HG02870 (cell line): ENCODE results near the gene NFATC3.
A peak's percentile ranks its signal among the peaks of the same experiment; 100 is the strongest.

Source experiments
- ATAC-seq: cut with Tn5 transposase; IDR thresholded peaks from one replicate; pipeline ENCODE4 v1.9.1; 2021; ENCODE audit warnings: mild to moderate bottlenecking, moderate library complexity; ENCODE audit not compliant: unreplicated experiment

The NFATC3 gene

DNA sequence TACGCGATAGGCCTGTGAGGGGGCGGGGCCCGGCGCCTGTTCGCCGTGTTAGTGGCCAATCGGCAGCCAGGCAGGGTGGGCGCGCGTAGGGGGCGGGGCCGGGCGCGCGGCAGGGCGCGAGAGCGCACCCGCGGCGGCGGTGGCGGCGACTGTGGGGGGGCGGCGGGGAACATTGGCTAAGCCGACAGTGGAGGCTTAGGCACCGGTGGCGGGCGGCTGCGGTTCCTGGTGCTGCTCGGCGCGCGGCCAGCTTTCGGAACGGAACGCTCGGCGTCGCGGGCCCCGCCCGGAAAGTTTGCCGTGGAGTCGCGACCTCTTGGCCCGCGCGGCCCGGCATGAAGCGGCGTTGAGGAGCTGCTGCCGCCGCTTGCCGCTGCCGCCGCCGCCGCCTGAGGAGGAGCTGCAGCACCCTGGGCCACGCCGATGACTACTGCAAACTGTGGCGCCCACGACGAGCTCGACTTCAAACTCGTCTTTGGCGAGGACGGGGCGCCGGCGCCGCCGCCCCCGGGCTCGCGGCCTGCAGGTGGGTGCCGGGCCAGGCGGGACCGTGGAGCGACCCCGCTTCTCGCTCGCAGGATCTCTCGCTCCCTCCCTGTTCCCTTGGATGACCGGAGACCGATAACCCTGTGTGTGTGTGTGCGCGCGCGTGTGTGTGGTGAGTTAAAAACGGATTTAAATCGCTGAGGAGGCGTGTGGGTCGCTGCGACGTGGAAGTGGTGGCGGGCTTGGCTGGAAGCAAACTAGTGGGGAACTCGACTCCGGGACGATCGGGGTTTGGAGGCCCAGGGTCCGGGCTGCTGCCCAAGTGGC is at the start of gene NFATC3:
Gene NFATC3, plus strand, starts transcription at position 112 of the 813 bp plus-strand sequence. Its CDS starts 312 bp downstream, at position 424.
- peak; percentile 45 for ATAC-seq

DNA sequence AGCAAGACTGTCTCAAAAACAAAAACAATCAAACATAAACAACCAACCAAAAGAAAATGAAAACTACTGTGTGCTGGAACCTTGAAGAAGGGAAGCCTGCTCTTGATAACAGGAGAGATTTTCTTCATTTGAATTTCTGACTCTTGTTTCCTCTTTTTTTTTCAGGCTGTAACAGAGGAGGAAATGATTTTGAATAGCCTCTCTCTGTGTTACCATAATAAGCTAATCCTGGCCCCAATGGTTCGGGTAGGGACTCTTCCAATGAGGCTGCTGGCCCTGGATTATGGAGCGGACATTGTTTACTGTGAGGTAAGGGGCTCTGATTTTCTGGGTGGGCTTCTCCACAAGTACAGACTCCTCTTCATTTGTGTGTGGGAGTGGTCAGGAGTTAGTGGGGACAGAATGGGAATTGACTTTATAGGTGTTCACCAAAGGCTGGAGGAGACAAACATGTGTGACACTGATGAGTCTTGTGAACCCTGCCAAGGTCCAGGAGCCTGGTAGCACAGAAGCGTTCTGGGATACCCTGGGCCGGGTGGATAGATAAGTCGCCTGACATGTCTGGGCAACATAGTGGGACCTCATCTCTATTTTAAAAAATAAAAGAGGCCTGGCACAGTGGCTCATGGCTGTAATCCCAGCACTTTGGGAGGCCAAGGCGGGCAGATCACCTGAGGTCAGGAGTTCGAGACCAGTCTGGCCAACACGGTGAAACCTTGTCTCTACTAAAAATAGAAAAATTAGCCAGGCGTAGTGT is 47.2 kb upstream of the NFATC3 start:
- ATAC-seq = no peak

DNA sequence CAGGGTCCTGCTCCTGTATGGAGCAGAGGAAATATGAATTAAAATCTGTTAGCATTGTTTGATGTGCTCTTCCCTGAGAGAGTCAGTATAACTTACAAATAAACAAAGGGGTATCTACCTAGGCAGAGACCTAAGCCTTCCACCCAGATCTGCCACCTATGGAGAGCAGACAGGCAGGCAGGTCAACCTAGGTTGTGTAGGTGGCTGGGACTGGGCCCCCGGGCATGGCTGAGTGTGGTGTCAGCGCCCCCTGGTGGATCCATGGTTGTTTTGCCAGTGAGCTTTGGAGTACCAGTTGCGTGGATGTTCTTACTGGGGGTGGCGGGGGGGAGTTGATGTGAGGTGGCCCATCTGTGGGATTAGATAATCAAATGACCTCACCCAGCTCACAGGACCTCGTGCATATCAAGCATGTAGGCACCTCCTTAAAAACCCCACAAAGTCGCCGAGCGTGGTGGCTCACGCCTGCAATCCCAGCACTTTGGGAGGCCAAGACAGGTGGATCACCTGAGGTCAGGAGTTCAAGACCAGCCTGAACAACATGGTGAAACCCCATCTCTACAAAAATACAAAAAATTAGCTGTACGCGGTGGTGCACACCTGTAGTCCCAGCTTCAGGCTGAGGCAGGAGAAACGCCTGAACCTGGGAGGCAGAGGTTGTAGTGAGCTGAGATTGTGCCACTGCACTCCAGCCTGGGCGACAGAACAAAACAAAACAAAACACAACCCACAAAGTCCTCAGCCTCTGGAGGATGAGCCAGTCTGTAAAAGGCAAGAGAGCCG is 44.5 kb upstream of the NFATC3 start:
- peak; percentile 80 for ATAC-seq

DNA sequence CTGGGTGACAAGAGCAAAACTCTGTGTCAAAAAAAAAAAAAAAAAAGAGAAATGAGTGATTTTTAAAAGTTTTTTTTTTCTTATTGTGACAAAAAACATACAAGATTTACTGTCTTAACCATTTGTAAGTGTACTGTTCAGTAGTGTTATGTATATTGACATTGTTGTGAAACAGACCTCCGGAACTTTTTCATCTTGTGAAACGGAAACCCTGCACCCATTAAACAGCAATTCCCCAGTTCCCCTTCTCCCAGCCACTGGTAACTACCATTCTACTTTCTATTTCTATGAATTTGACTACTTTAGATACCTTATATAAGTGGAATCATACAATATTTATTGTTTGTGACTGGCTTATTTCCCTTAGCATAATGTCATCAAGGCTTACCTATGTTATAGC is 43.4 kb upstream of the NFATC3 start:
- no peak for ATAC-seq

DNA sequence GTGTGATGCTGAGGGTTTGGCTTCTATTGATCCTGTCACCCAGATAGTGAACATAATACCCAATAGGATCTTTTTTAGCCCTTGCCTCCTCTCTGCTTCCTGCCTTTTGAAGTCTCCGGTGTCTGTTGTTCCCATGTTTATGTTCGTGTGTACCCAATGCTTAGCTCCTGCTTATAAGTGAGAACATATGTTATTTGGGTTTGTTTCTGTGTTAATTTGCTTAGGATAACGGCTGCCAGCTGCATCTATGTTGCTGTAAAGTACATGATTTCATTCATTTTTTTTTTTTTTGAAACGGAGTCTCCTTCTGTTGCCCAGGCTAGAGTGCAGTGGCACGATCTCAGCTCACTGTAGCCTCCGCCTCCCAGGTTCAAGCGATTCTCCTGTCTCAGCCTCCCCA is 39.1 kb upstream of the NFATC3 start:
- no peak for ATAC-seq

DNA sequence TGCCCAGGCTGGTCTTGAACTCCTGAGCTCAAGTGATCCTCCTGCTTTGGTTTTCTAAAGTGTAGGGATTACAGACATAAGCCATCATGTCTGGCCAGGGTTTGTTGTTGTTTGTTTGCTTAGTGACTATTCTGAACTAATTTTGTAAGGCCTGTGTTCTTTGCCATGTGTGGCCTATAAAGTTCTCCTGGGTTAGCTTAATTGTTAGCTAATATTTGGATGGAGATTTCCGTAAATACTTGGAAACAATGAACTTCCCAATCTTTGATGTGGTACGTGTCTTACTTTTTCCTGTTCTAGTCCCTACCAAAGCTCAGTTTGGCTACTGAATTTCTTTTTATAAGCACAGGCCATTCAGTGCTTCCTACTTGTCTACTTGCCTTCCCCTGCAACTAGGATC is 37.2 kb upstream of the NFATC3 start:
- no peak for ATAC-seq

DNA sequence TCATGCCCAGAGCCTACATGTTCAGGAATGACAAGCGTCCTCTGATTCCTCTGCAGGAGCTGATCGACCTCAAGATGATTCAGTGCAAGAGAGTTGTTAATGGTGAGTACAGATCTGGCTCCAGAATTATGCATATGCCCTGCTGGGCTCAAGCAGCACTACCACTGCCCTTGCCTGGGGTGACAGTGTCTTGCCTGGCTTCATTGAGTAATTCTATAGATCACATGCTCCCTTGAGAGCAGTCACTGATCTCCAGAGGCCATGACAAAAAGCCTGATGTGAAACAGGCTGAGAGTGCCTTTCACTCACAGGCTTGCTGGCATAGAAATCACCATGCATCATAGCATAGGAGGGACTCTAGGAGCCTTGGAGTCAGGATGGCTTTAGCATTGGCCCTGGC is 35.7 kb upstream of the NFATC3 start:
- ATAC-seq = no peak

DNA sequence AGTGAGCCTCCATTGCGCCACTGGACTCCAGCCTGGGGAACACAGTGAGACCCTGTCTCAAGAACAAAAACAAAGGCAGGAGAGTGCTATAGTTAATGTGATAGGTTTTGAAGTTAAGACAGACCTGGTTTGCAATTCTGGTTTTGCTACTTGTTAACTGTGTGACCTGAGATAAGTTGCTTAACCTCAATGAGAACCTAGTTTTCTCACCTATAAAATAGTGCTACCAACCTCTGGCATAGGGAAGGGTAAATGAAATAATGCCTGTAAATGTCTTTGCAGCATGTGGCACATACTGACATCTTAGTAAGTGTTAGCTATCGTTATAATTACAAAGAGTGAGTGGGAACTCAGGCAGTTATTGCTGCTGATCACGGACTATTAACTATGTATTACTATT is 29.8 kb upstream of the NFATC3 start:
- ATAC-seq = no peak

DNA sequence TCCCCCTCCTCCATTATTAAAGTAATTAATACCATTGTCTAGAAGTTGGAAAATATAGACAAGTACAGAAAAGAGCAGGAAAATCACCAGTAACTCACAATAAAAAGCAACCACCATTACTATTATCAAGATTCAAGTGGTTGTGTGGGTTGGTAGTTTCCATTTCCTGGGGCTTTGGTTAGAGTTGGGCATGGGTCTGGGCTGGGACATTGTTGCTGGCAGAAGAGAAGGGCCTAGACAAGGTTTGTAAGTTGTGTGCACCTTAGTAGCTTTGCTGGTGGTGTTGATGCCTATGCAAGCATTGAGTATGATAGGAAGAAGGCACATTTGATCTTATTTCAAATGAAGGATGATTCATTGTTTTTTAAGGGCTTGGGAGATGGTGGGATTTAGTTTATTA is 25.4 kb upstream of the NFATC3 start:
- ATAC-seq = no peak

DNA sequence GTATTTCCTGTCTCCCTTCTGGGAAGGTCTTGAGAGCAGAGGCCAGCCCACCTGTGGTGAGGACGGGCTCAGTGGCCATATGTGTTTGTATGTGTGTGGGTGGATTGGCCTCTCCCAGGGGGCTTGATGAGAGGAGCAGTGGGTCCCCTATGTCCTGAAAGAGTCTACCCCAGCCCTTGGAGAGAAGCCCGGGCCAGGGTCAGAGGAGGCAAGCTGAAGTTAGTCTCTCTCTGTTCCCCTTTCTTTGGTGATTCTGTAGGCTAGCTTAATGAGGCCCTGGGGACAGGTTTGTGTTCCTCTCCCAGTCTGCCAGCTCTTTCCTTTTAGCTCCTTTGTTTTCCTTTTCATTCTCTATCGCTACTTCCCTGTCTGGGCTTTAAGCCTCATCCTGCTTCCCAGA is 23.8 kb upstream of the NFATC3 start:
- ATAC-seq = no peak

DNA sequence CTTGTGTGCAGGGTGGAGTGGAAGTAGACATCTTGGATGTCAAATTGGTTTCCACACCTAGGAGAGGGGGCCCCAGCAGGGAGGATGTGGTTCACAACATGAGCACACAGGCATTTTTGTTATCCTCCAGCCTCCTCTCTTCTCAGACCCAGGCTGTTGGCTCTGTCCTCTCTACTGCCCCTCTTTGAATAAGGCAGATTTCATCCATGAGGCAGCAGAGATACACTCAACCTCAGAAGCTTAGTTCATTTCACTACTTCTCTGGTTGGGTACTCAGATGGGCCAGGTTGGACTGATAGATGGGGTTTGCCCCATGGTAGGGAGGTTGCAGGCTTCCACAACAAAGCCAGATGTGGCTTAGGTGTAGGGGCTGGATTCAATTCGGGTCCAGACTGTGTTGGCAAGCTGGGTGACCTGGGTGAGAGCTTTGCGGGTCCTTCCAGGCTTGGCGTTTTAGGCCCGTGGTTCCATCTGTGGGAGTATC is 22.2 kb upstream of the NFATC3 start:
- ATAC-seq = no peak

DNA sequence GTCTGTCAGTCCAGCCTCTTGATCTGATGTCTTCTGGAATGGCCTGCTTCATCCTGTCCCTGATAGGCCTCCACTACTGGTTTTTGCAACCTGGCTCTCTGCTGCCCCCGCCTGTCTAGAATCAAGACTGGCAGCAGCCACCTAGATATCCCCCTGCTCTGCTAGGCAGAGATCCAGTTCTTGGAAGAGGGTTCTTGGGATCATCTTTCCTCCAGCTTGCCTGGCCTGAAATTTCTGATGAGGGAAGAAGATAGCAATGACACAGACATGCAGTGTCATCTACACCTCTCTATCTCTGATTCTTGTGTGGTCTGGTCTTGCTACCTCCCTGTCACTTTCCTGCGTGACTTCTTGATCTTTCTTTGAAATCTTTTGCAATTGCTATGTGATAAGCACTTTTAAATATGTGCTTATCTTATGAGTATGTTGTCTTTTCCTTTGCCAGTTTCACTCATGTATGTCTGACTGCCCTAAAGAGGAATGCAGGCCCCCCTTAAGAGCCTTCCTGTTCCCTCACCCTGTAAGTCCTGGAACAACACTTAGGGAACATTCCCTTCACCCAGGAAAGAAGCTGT is 20.3 kb upstream of the NFATC3 start:
- no peak for ATAC-seq

DNA sequence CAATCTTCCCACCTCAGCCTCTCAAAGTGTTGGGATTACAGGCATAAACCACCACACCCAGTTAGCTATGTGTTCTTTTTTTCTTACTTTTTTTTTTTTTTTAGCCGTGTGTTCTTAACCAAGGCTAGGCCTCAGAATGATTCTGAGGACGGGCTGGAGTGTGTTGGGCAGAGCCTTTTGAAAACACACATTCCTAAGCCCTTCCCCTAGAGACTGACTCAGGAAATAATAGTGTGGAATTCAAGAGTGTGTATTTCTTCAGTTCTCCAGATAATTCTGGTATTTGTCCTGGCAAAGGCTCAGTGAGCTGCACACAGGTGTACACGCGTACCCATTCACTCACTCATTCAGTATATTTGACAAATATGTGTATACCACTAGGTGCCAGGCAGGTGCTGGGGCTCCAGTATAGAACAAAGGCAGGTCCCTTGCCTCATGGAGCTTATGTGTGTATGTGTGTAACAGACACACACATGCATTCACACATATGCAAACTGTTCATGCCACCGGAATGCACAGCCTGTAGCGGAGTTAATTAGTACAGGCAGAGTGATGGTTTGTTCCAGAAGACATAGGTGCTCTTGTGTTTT is 19.4 kb upstream of the NFATC3 start:
- ATAC-seq = no peak

DNA sequence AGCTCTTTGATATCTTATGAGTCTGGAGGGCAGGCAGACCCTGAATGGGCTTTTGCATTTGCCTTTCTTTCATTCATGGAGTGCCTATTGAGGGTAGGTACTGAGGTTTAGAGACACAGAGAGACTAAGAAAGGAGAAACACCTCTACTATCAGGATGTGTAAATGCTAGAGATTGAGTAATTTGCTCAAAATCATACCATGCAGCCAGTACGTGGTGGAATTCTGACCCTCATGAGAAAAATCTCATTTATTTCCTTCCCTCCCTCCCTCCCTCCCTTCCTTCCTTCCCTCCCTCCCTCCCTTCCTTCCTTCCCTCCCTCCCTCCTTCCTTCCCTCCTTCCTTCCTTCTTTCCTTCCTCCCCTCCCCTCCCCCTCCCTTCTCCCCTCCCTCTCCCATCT is 18.4 kb upstream of the NFATC3 start:
- ATAC-seq = no peak

DNA sequence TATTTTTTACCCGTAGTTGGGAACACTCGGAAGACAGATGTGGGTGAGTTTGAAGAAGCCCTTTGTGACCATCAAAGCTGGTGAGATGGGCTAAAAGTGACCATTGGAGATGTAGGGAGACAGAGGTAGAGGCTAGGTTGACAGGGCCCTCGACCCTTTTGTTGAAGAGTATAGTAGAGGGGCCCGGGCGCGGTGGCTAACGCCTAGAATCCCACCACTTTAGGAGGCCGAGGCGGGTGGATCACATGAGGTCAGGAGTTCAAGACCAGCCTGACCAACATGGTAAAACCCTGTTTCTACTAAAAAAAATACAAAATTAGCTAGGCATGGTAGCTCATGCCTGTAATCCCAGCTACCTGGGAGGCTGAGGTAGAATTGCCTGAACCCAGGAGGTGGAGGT is 16.2 kb upstream of the NFATC3 start:
- no peak for ATAC-seq

DNA sequence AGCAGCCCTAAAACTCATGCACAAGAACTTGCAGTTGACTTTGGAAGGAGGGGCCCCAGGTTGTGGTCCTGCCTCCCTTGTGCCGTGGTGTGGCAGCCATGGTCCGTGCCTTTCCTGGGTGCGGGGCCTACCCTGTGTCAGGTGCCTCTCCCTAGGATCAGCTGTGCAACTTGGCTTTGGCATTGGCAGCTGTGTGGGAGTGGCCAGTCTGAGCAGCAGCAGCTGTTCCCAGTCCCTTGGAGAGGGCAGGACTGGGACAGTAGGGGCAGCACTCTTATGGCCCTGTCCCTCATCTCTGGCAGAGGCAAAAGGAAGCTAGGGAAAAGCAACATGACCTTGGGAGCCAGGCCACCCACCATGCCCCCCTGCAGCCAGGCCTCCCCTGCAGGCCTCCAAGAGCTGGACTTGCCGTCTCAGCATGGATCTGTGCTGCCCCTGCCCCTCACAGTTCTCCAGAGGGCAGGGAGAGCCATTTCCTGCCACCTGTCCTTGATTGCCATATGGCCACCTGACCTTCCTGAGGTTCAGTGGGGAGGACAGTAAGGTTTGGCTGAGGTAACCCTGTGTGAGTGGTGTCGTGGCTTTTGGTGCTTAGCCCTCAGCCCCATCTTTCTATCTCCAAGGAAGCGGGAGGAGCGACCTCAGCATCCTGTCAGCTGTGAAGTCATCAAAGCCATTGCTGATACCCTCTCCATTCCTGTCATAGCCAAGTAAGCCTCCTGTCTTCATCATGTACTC is 15.5 kb upstream of the NFATC3 start:
- ATAC-seq = no peak

DNA sequence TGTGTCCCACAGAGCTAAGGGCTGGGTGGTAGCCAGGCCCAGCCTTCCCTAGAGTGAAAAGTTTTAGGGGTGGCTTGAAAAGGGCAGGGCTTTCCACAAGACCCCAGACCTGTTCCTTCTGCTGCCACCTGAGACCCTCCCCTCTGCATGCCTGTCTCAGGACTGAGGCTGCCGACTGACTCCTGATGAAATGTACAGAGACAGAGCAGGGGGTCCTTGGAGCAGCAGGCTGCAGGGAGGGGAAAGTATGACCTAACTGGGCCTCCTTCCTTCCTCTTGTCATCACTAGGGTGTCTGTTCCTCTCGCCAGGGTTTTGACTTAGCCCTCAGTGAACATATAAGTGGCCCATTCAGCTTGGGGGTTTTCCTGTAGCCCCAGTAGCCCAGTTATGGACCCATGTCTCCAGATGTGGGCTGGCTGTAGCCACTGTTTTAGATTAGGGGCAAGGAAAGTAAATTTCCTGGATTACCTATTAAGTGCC is 14.9 kb upstream of the NFATC3 start:
- no peak for ATAC-seq

DNA sequence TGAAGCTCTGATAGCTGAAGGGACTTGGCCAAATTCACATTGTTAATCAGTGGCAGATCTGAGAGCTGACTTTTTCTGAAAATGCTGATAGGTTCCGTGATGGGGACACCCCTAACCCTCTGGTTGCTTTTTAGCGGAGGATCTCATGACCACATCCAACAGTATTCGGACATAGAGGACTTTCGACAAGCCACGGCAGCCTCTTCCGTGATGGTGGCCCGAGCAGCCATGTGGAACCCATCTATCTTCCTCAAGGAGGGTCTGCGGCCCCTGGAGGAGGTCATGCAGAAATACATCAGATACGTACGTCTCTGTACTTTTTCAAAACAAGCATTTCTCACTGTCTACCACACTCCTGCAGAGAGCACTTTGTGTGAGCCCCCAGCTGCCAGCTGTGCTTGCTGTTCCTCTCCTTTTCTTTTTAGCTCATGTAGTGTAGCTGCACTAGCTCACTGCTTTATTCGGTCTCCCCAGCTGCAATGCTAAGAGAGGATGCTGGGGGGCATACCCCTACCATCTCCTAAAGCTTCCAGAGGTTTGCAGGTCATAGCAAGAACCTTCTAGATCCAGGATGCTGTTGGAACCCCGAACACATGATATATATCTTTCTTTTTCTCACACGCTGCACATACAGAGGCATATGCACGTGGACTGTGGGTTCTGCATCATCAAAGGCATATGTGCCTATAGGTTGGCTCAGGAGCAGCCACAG is 14.2 kb upstream of the NFATC3 start:
- no peak for ATAC-seq

DNA sequence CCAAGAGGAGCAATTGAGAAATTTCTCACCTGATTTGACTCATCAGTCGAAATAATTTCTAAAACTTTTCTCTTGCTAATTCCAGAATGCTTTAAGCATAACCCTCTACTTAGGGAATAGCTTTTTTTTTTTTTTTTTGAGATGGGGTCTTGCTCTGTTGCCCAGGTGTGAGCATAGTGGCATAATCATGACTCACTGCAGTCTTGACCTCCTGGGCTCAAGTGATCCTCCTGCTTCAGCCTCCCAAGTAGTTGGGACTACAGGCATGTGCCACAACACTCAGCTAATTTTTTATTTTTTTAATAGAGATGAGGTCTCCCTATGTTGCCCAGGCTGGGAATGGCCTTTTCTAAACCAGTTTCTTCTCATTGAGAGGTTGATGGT is 13.7 kb upstream of the NFATC3 start:
- no peak for ATAC-seq
